Stimulated activated CD8-positive, alpha-beta memory T cell treated with anti-CD3 and anti-CD28 coated beads, Interleukin-15, amount 100 ng/mL, for 48 hours (primary cell): ENCODE measurements around the gene SYNPO.

Experiments
- DNase-seq, 2 donors: peaks; one replicate each; pipeline ENCODE4 v3.0.0-alpha.2; 2020; ENCODE audit warnings: low read depth in 2 of 2

SYNPO gene

GRCh38 chr5:150607991-150608390 is 32.5 kb upstream of the SYNPO start:
- DNase-seq: no peak

- DNase-seq: no peak
These were observed 31.5 kb upstream of the SYNPO start for GRCh38 chr5:150608991-150609390.

GRCh38 chr5:150609843-150610584 is 30.4 kb upstream of the SYNPO start:
- DNase-seq: no peak

- no peak for DNase-seq
These were observed 29.4 kb upstream of the SYNPO start for GRCh38 chr5:150611026-150611425.

GRCh38 chr5:150612405-150612804 is 28.1 kb upstream of the SYNPO start:
- DNase-seq: no peak

GRCh38 chr5:150612905-150613670 is 27.4 kb upstream of the SYNPO start:
- DNase-seq: no peak

GRCh38 chr5:150613991-150614660 is 26.3 kb upstream of the SYNPO start:
- DNase-seq: no peak

GRCh38 chr5:150614661-150615060 is 25.8 kb upstream of the SYNPO start:
- DNase-seq: no peak

GRCh38 chr5:150615141-150615699 is 25.2 kb upstream of the SYNPO start:
- DNase-seq: no peak

- DNase-seq: no peak
These were observed 24.4 kb upstream of the SYNPO start for GRCh38 chr5:150616024-150616470.

GRCh38 chr5:150616506-150616905 is 24.0 kb upstream of the SYNPO start:
- DNase-seq: no peak

GRCh38 chr5:150618163-150618562 is 22.3 kb upstream of the SYNPO start:
- no peak for DNase-seq

- no peak for DNase-seq
These were observed 21.7 kb upstream of the SYNPO start for GRCh38 chr5:150618588-150619281.

- DNase-seq: no peak
These were observed 20.9 kb upstream of the SYNPO start for GRCh38 chr5:150619359-150620230.

- no peak for DNase-seq
These were observed 19.2 kb upstream of the SYNPO start for GRCh38 chr5:150621301-150621700.

GRCh38 chr5:150622157-150622556 is 18.3 kb upstream of the SYNPO start:
- DNase-seq: no peak

GRCh38 chr5:150623152-150623877 is 17.1 kb upstream of the SYNPO start:
- no peak for DNase-seq

GRCh38 chr5:150623878-150624216 is 16.6 kb upstream of the SYNPO start:
- no peak for DNase-seq

GRCh38 chr5:150624334-150625163 is 15.9 kb upstream of the SYNPO start:
- DNase-seq: no peak
